HepG2 (cell line): ENCODE results near the gene ZMYND19. TPM values are rescaled to one million over a fixed set of nuclear protein-coding genes. Genes with fewer than 3 reads are reported as not detected.

ENCODE experiments used
- ARID2 ChIP-seq: sonication (generic); formaldehyde crosslinking; IDR thresholded peaks from 2 replicates; pipeline ENCODE4 v1.8.1; 2022; ENCODE audit warnings: mild to moderate bottlenecking, missing genetic modification reagents, borderline replicate concordance
- CENPBD1 ChIP-seq: sonication (generic); formaldehyde crosslinking; IDR thresholded peaks from 2 replicates; pipeline ENCODE4 v1.8.0; 2022; ENCODE audit warnings: missing genetic modification reagents, low read depth, mild to moderate bottlenecking, borderline replicate concordance
- FOXC1 ChIP-seq: sonication (generic); formaldehyde crosslinking; IDR thresholded peaks from 2 replicates; pipeline ENCODE4 v1.8.0; 2022; ENCODE audit warnings: mild to moderate bottlenecking, missing genetic modification reagents, borderline replicate concordance
- GATAD1 ChIP-seq: IDR thresholded peaks from 2 replicates; pipeline ENCODE4 v1.6.1; 2016; ENCODE audit warnings: missing genetic modification reagents, missing compliant biosample characterization
- MIER3 ChIP-seq: IDR thresholded peaks from 2 replicates; pipeline ENCODE4 v1.6.1; 2016; ENCODE audit warnings: missing compliant biosample characterization, borderline replicate concordance
- PAF1 ChIP-seq: IDR thresholded peaks from 2 replicates; pipeline ENCODE4 v1.6.1; 2016; ENCODE audit warnings: missing genetic modification reagents, missing compliant biosample characterization
- PCBP1 ChIP-seq: fragments of 200-400 bp; formaldehyde crosslinking; IDR thresholded peaks from 2 replicates; pipeline ENCODE4 v1.6.1; 2017; ENCODE audit warnings: mild to moderate bottlenecking, low read depth, low read length, borderline replicate concordance
- POGK ChIP-seq: sonication (generic); formaldehyde crosslinking; conservative IDR thresholded peaks from 2 replicates; pipeline ENCODE4 v1.8.0; 2022; ENCODE audit warnings: mild to moderate bottlenecking, moderate library complexity, missing genetic modification reagents
- RNF2 ChIP-seq: fragments of 450-650 bp; conservative IDR thresholded peaks from 2 replicates; pipeline ENCODE4 v1.6.1; 2016; ENCODE audit warnings: low read depth
- SIX4 ChIP-seq: sonication (generic); formaldehyde crosslinking; IDR thresholded peaks from 2 replicates; pipeline ENCODE4 v1.4.0; 2020; ENCODE audit warnings: missing genetic modification reagents
- SOX5 ChIP-seq: IDR thresholded peaks from 2 replicates; pipeline ENCODE4 v1.6.1; 2016; ENCODE audit warnings: borderline replicate concordance
- SP1 ChIP-seq, 2 experiments: fragments of 450-650 bp in 1 of 2; sonication (generic) in 1 of 2; formaldehyde crosslinking in 1 of 2; IDR thresholded peaks; 2 replicates each; pipeline versions ENCODE4 v1.4.0 to v1.6.1; 2016 to 2020; ENCODE audit warnings: missing genetic modification reagents in 1 of 2
- TFAP4 ChIP-seq: sonication (generic); IDR thresholded peaks from 2 replicates; pipeline ENCODE4 v1.6.1; 2016; ENCODE audit warnings: low read depth, borderline replicate concordance
- ZBTB38 ChIP-seq: sonication (generic); formaldehyde crosslinking; IDR thresholded peaks from 2 replicates; pipeline ENCODE4 v1.5.1; 2020; ENCODE audit warnings: mild to moderate bottlenecking, missing genetic modification reagents
- ZMYM3 ChIP-seq: sonication (generic); formaldehyde crosslinking; IDR thresholded peaks from 2 replicates; pipeline ENCODE4 v1.5.1; 2020; ENCODE audit warnings: mild to moderate bottlenecking, missing genetic modification reagents
- ZNF235 ChIP-seq: sonication (generic); formaldehyde crosslinking; IDR thresholded peaks from 2 replicates; pipeline ENCODE4 v1.8.1; 2023; ENCODE audit warnings: mild to moderate bottlenecking, missing genetic modification reagents, borderline replicate concordance
- ZNF280B ChIP-seq: sonication (generic); formaldehyde crosslinking; IDR thresholded peaks from 2 replicates; pipeline ENCODE4 v1.5.0; 2020; ENCODE audit warnings: missing genetic modification reagents, mild to moderate bottlenecking, borderline replicate concordance
- ZNF333 ChIP-seq: sonication (generic); formaldehyde crosslinking; IDR thresholded peaks from 2 replicates; pipeline ENCODE4 v1.4.0; 2020; ENCODE audit warnings: mild to moderate bottlenecking, missing genetic modification reagents, borderline replicate concordance
- ZNF512 ChIP-seq: sonication (generic); formaldehyde crosslinking; IDR thresholded peaks from 2 replicates; pipeline ENCODE4 v1.4.0; 2020; ENCODE audit warnings: mild to moderate bottlenecking, missing genetic modification reagents
- ZNF740 ChIP-seq: sonication (generic); formaldehyde crosslinking; IDR thresholded peaks from 2 replicates; pipeline ENCODE4 v1.4.0; 2020; ENCODE audit warnings: missing genetic modification reagents
- polyA plus RNA-seq, 8 experiments: library from polyadenylated mRNA; depleted of rRNA in 3 of 8; stranded (reverse) in 7 of 8; unstranded in 1 of 8; fragments of >200 nt; fragmentation: Illumina TruSeq in 4 of 8; extraction: Trizol in 4 of 8; gene quantifications; 2 replicates each; pipeline versions ENCODE4 v1.2.1 to v1.2.3, GENCODE V29; 2011 to 2016; ENCODE audit warnings: low read depth in 4 of 8, missing spikeins in 1 of 8, mixed read lengths in 1 of 8; ENCODE audit not compliant: insufficient read depth in 1 of 8
- total RNA-seq, 5 experiments: library from RNA; depleted of rRNA; stranded (reverse); fragments of >200 nt; fragmentation: Illumina TruSeq; extraction: Trizol; gene quantifications; 2 replicates each; pipeline ENCODE4 v1.2.3, GENCODE V29; 2016; ENCODE audit warnings: low read depth in 1 of 5

ZMYND19 gene
- total and polyA plus RNA-seq, 2 of the 13 experiments (the other 11 are each of a cell fraction or from before 2014, with no cell fraction given), result 21.3 to 38.7 TPM

GRCh38 chr9:137578518-137579258, 11.6 kb downstream of the ZMYND19 start, which contains the start of gene DPH7 (continued):
- TF ChIP-seq GATAD1 (CRISPR knock-in tag) (peak; percentile 94), PAF1 (CRISPR knock-in tag) (no peak), SIX4 (CRISPR knock-in tag) (no peak), ZMYM3 (CRISPR knock-in tag) (no peak), TFAP4 (peak; percentile 69; the same call in 1 of the 2 replicates), ARID2 (0 out of 2 replicates have a peak, but pooled peaks have one; percentile 24), ZNF333 (CRISPR knock-in tag) (peak; percentile 52; the same call in 1 of the 2 replicates), CENPBD1 (CRISPR knock-in tag) (no peak), ZNF740 (CRISPR knock-in tag) (peak; percentile 37; the same call in 1 of the 2 replicates), MIER3 (CRISPR knock-in tag) (peak; percentile 56; the same call in 1 of the 2 replicates), SOX5 (no peak), ZNF512 (CRISPR knock-in tag) (no peak), FOXC1 (peak; percentile 38), PCBP1 (no peak), POGK (peak; percentile 87), ZNF235 (CRISPR knock-in tag) (0 out of 2 replicates have a peak, but pooled peaks have one; percentile 56), SP1 (IDR thresholded peaks at IDR 0.05) (no peak), SP1 (CRISPR knock-in tag; IDR thresholded peaks at IDR 0.05) (peak; percentile 61), RNF2 (0 out of 2 replicates have a peak, but pooled peaks have one; percentile 46), ZNF280B (CRISPR knock-in tag) (0 out of 2 replicates have a peak, but pooled peaks have one; percentile 19), ZBTB38 (CRISPR knock-in tag) (peak; percentile 96)
